Measurements from ENCODE around the gene ARRB2.

- TF ChIP-seq CTCF (IDR thresholded peaks at IDR 0.05) (no peak), EZH2 (IDR thresholded peaks at IDR 0.05) (no peak)
Measured at GRCh38 chr17:4741544-4741943, 31.1 kb downstream of the ARRB2 start.

All from neural progenitor cell (in vitro differentiated cells).